ENCODE measurements around the gene CDCA3.
A peak's percentile ranks its signal among the peaks of the same experiment; 100 is the strongest.

The CDCA3 gene

GRCh38 chr12:6831450-6831995 lies 19.6 kb downstream of the CDCA3 start:
- DNase-seq: no peak

DNA sequence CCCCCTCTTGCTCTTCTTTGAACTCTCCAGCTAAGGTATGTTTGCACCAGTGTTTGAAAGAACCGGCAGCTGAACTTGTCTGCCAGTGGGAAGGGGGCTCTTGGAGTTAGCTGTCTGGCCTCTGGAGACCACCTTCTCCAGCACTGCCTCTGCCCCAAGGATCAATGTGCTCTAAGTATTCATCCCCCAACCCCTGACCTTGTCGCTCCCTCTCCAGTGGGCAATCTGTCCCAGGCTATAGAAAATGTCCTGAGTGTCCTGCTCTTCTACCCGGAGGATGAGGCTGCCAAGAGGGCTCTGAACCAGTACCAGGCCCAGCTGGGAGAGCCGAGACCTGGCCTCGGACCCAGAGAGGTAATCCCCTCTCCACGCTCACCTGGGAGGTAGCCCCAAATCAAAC lies 20.1 kb downstream of the CDCA3 start:
- DNase-seq: no peak

GRCh38 chr12:6830286-6830890 lies 20.7 kb downstream of the CDCA3 start:
- no peak for DNase-seq

GRCh38 chr12:6829536-6830220 lies 21.4 kb downstream of the CDCA3 start:
- no peak for DNase-seq

GRCh38 chr12:6828781-6829535 lies 22.1 kb downstream of the CDCA3 start:
- DNase-seq: no peak

- DNase-seq: no peak
Measured at GRCh38 chr12:6827982-6828780, 22.9 kb downstream of the CDCA3 start, which contains the start of gene P3H3. Gene P3H3, plus strand, starts transcription at chr12:6828407. Its CDS starts 34 bp downstream, at chr12:6828441.

GRCh38 chr12:6827437-6827911 lies 23.6 kb downstream of the CDCA3 start:
- DNase-seq: peak; percentile 61

DNA sequence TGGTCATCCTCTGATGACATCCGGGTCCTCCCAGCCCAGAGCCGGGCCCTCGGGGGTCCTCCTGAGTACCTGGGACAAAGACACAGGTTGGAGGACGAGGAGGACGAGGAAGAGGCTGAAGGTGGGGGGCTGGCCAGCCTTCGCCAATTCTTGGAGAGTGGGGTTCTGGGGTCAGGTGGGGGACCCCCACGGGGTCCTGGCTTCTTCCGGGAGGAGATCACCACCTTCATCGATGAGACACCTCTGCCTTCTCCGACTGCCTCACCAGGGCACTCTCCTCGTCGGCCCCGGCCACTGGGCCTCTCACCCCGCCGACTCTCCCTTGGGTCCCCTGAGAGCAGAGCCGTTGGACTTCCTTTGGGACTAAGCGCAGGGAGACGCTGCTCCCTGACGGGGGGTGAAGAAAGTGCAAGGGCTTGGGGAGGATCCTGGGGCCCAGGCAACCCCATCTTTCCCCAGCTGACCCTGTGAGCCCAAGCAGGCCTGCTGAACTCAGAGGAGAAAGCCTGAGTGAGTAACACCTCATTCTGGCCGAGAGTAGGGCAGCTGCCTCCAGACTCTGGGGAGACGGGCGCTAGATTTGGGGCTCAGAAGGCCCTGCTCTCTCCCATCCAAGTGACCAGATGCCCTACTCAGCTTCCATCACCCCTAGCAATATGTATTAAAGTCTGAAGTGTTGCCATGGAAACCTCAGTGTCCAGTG lies 24.2 kb downstream of the CDCA3 start:
- no peak for DNase-seq

GRCh38 chr12:6826125-6826733 lies 24.9 kb downstream of the CDCA3 start:
- DNase-seq: no peak

DNA sequence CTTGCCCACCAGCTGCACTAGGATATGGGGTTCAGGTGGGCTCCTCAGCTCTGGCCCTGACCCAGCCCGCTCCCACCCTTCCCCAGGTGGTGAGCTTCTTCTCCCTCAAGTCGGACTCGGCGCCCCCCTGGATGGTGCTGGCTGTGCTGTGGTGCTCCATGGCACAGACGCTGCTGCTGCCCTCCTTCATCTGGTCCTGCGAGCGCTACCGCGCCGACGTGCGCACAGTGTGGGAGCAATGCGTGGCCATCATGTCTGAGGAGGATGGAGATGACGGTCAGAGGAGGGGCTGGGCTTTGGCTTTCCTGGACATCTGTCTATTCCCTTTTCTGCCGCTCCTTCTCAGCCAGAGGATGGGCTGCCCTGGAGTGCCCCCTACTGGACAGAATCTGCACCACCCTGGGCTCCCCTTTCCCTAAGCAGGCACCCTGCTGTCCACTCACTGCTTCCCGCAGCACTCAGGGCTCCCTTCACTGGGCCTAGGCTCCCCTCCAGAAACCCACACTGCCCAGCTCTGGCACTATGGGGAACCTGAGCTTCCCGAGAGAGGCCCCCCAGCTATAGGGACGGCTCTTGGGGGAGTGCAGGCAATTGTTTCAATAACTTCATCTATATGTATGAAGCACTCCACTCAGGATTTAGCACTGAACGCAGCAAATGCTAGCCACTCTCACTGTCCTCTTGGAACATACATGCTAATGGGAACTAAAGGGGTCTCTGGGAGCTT lies 25.5 kb downstream of the CDCA3 start:
- peak; percentile 41 for DNase-seq

DNA sequence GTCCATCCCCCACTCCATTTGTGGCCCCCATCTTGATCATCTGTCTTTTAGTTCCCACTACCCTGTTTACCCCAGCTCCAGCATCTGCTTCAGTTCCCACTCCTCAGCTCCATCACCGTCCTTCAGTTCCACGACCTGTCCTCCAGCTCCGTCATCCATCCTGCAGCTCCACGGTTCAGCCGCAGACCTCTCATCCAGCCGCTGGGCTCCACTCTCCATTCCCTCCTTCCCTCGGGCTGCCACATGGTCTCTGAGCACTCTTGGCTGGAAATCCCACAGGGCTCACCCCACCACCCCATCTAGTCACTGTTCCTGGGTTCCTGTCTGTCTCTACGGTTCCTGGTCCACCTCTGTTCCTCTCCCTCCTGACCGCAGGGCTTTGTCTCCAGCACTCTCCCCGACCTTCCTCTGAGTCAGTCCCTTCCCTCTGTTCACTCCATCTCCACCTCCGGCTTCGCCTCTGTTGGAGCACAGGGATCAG lies 26.1 kb downstream of the CDCA3 start:
- DNase-seq: no peak

DNA sequence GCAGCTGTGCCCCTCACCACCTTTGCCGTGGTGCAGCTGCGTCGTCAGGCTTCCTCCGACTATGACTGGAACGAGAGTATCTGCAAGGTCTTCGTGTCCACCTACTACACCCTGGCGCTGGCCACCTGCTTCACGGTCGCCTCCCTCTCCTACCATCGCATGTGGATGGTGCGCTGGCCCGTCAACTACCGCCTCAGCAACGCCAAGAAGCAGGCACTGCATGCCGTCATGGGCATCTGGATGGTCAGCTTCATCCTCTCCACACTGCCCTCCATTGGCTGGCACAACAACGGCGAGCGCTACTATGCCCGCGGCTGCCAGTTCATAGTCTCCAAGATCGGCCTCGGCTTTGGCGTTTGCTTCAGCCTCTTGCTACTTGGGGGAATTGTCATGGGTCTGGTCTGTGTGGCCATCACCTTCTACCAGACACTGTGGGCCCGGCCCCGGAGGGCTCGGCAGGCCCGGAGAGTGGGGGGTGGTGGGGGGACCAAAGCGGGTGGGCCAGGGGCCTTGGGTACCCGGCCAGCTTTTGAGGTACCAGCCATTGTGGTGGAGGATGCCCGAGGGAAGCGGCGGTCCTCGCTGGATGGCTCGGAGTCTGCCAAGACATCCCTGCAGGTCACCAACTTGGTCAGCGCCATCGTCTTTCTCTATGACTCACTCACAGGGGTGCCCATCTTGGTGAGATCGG lies 26.9 kb downstream of the CDCA3 start:
- DNase-seq: no peak

- DNase-seq: no peak
Measured at GRCh38 chr12:6823182-6824084, 27.7 kb downstream of the CDCA3 start.

GRCh38 chr12:6822426-6823135 lies 28.5 kb downstream of the CDCA3 start:
- DNase-seq: no peak

DNA sequence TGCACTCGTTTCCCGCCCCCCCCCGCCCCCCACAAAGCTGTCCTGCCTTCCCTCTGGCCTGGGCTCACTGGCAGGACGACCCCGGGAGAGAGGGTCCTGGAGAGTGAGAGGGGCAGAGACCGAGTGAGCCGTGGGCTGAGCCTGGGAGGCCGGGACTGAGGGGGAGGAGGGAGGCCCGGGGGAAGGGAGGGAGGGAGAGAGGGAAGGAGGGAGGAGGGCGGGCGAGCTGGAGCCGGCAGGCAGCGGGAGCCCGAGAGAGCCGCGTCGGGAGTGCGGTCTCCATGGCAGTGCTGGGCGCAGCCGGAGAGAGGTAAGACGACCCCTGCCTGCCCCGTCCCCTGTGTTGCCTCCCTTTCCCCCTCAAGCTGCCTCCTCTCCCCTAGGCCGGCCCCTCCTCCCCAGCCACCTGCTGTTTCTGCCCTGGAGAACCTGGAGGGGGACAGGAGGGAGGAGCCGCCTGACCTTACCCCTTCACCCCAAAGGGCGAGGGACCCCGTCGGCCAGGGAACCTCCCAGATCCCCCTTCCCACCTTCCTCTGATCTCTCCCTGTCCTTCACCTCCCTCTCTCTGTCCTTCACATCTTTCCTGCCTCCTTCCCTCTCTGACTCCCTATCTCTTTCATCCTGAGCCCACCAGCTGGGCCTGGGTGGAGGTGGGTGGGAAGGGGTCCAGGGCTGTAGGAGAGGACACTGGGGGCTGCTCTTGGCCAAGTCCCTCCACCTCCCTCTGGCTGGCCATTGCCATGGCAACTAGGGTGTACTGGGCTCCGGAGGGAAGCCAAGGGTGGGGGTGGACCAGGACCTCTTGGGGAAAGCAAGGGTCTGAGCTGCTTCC lies 29.3 kb downstream of the CDCA3 start, which contains the start of gene GPR162:
TSS of gene GPR162 (plus strand) at position 231 of the 835 bp plus-strand sequence. CDS start 2,078 bp downstream, outside the sequence.
- DNase-seq: no peak

DNA sequence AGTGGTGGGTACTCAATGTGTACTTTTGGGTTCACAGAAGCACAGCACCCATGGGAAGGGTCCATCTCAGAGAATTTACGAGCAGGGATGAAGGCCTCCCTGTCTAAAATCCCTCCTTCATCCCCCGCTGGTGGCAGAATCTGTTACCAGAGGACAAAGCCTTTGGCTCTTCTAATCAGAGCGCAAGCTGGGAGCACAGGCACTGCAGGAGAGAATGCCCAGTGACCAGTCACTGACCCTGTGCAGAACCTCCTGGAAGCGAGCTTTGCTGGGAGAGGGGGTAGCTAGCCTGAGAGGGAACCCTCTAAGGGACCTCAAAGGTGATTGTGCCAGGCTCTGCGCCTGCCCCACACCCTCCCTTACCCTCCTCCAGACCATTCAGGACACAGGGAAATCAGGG lies 30.9 kb downstream of the CDCA3 start:
- DNase-seq: no peak

Data from NCI-H1417 treated with DMSO at 0.1 percent for 48 hours (cell line).